Esophagus squamous epithelium (tissue), 4 donors: ENCODE measurements around the gene CTPS1.

ENCODE experiments used
- CTCF ChIP-seq, 6 experiments: fragments of 450-650 bp in 4 of 6; fragments of 200-600 bp in 2 of 6; sonication (generic) in 2 of 6; IDR thresholded peaks; one replicate each; pipeline ENCODE4 v1.5.1; 2016 to 2019; ENCODE audit warnings: antibody characterized with exemption in 6 of 6, mild to moderate bottlenecking in 4 of 6, moderate library complexity in 4 of 6
- POLR2A ChIP-seq, 4 donors: fragments of 450-650 bp; IDR thresholded peaks; one replicate each; pipeline ENCODE4 v1.6.1; 2017; ENCODE audit warnings: antibody characterized with exemption in 4 of 4, mild to moderate bottlenecking in 4 of 4, moderate library complexity in 3 of 4

GRCh38 chr1:40958210-40958609 is 21.3 kb upstream of the CTPS1 start:
- TF ChIP-seq CTCF (IDR thresholded peaks at IDR 0.05) (no peak), POLR2A (IDR thresholded peaks at IDR 0.05) (no peak)
